Esophagus squamous epithelium (tissue), 5 donors: ENCODE measurements around the gene IFNK. TPM values are rescaled to one million over a fixed set of nuclear protein-coding genes. Genes with fewer than 3 reads are reported as not detected.

ENCODE experiments used
- DNase-seq: peaks from one replicate; lab custom pipeline; 2025; lab: John Stamatoyannopoulos, UW
- H3K27ac ChIP-seq, 4 donors: fragments of 200-600 bp; sonication (generic); one replicate each; pipeline ENCODE4 v1.5.1; 2016 to 2019; ENCODE audit warnings: mild to moderate bottlenecking in 1 of 4
- H3K27me3 ChIP-seq, 4 donors: fragments of 200-600 bp; sonication (generic); 1 replicate in 3 of 4; 2 replicates in 1 of 4; pipeline versions ENCODE4 v1.5.1 to v1.6.0; 2017 to 2021; ENCODE audit warnings: antibody characterized with exemption in 1 of 4
- H3K36me3 ChIP-seq, 3 donors: fragments of 200-600 bp; sonication (generic); one replicate each; pipeline ENCODE4 v1.5.1; 2016 to 2019
- H3K4me1 ChIP-seq, 3 donors: fragments of 200-600 bp; sonication (generic); one replicate each; pipeline ENCODE4 v1.5.1; 2017 to 2019
- H3K4me3 ChIP-seq, 4 donors: fragments of 200-600 bp; sonication (generic); 1 replicate in 3 of 4; 2 replicates in 1 of 4; pipeline ENCODE4 v1.5.1; 2016 to 2019; ENCODE audit warnings: mild to moderate bottlenecking in 2 of 4, moderate library complexity in 1 of 4
- H3K9me3 ChIP-seq, 3 donors: fragments of 200-600 bp; sonication (generic); one replicate each; pipeline ENCODE4 v1.5.1; 2016 to 2019
- POLR2A ChIP-seq, 4 donors: fragments of 450-650 bp; IDR thresholded peaks; one replicate each; pipeline ENCODE4 v1.6.1; 2017; ENCODE audit warnings: antibody characterized with exemption in 4 of 4, mild to moderate bottlenecking in 4 of 4, moderate library complexity in 3 of 4
- WGBS, 2 donors: methylation state at CpG; one replicate each; pipeline ENCODE4 v1.1.5; 2018; 5-methylcytosine and 5-hydroxymethylcytosine counted together
- intact Hi-C: fragments of 100-400 bp; cut with DNase I; formaldehyde crosslinking; loops from one replicate; pipeline ENCODE4 v1.15.0; 2022
- total RNA-seq, 4 donors: library from RNA; depleted of rRNA; stranded (reverse); fragments of >200 nt; gene quantifications; one replicate each; pipeline ENCODE4 v1.1.0, GENCODE V29; 2016
- TF ChIP-seq, protein P1 (sequence below), 6 experiments: fragments of 450-650 bp in 4 of 6; fragments of 200-600 bp in 2 of 6; sonication (generic) in 2 of 6; IDR thresholded peaks; one replicate each; pipeline ENCODE4 v1.5.1; 2016 to 2019; ENCODE audit warnings: antibody characterized with exemption in 6 of 6, mild to moderate bottlenecking in 4 of 6, moderate library complexity in 4 of 6
- donor health status: DM: yes; HTN: yes; CAD: no.

IFNK gene, protein sequence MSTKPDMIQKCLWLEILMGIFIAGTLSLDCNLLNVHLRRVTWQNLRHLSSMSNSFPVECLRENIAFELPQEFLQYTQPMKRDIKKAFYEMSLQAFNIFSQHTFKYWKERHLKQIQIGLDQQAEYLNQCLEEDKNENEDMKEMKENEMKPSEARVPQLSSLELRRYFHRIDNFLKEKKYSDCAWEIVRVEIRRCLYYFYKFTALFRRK
- not detected for total RNA-seq

- Histone ChIP-seq H3K27ac (no peak within 1 kb of the TSS), H3K27me3 (no peaks in the 10 kb centered on the region), H3K4me3 (no peak within 1 kb of the TSS), H3K9me3 (no peaks in the 10 kb centered on the region), H3K4me1 (peaks cover 13 to 43% (median 14%) of the 10 kb centered on the region in 3 donors), H3K36me3 (no peaks in the 10 kb centered on the region)
- WGBS, 2 donors: 53 to 54% methylated on average over 2 of the region's 2 CpGs
- intact Hi-C loops: no loop called here
- TF ChIP-seq POLR2A (IDR thresholded peaks at IDR 0.05): no peak
- TF ChIP-seq, protein P1, sequence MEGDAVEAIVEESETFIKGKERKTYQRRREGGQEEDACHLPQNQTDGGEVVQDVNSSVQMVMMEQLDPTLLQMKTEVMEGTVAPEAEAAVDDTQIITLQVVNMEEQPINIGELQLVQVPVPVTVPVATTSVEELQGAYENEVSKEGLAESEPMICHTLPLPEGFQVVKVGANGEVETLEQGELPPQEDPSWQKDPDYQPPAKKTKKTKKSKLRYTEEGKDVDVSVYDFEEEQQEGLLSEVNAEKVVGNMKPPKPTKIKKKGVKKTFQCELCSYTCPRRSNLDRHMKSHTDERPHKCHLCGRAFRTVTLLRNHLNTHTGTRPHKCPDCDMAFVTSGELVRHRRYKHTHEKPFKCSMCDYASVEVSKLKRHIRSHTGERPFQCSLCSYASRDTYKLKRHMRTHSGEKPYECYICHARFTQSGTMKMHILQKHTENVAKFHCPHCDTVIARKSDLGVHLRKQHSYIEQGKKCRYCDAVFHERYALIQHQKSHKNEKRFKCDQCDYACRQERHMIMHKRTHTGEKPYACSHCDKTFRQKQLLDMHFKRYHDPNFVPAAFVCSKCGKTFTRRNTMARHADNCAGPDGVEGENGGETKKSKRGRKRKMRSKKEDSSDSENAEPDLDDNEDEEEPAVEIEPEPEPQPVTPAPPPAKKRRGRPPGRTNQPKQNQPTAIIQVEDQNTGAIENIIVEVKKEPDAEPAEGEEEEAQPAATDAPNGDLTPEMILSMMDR (IDR thresholded peaks at IDR 0.05): no peak
- DNase-seq: no peak
Measured at GRCh38 chr9:27524236-27524635, at the start of gene IFNK. IFNK (plus strand) TSS chr9:27524290; CDS start chr9:27524337, 47 bp downstream.

DNA sequence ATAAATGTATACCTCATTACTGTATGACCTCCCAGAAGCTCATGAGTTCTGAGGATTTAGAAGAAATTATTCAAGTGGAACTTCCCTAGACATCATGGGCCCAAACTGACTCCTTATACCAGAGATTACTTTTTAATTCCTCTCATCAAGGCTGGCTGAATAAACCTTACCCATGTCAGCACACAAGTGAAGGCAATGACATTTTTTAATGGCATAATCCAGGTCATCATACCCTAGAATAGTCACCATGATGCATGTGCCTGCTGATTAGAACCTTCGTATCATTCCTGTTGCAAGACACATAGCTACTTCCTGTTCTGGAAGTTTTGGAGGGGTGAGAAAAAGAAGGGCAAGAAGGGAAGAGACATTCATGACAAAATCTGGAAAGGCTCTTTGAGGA, 49.8 kb upstream of the IFNK start:
- Histone ChIP-seq H3K27ac (peak overlapping the region in 3 of 4 donors; percentile 18 to 61 (median 38)), H3K27me3 (no peaks in the 10 kb centered on the region), H3K4me1 (peaks cover 4 to 45% (median 8%) of the 10 kb centered on the region in 3 donors), H3K36me3 (no peaks in the 10 kb centered on the region), H3K4me3 (no peak overlapping the region), H3K9me3 (peaks cover 0 to 4% (median 0%) of the 10 kb centered on the region in 3 donors)
- WGBS, 2 donors: 70 to 85% methylated on average over 1 of the region's 1 CpG
- TF ChIP-seq, protein P1 (IDR thresholded peaks at IDR 0.05): no peak
- no peak for DNase-seq
- intact Hi-C loops: no loop called here

- TF ChIP-seq POLR2A (IDR thresholded peaks at IDR 0.05): no peak
- TF ChIP-seq, protein P1 (IDR thresholded peaks at IDR 0.05): no peak
- Histone ChIP-seq H3K4me1 (peaks cover 4 to 45% (median 8%) of the 10 kb centered on the region in 3 donors), H3K9me3 (peaks cover 0 to 4% (median 0%) of the 10 kb centered on the region in 3 donors), H3K27ac (peak overlapping the region in 3 of 4 donors; percentile 18 to 61 (median 38)), H3K36me3 (no peaks in the 10 kb centered on the region), H3K4me3 (no peak overlapping the region), H3K27me3 (no peaks in the 10 kb centered on the region)
- no peak for DNase-seq
- WGBS, 2 donors: 80 to 96% methylated on average over 5 to 7 of the region's 7 CpGs
- intact Hi-C loops: no loop called here
Measured at GRCh38 chr9:27475057-27475595, 49.0 kb upstream of the IFNK start.

- Histone ChIP-seq H3K4me3 (no peak overlapping the region), H3K4me1 (peaks cover 4 to 27% (median 8%) of the 10 kb centered on the region in 3 donors), H3K9me3 (peaks cover 0 to 4% (median 0%) of the 10 kb centered on the region in 3 donors), H3K27me3 (no peaks in the 10 kb centered on the region), H3K27ac (no peak overlapping the region), H3K36me3 (no peaks in the 10 kb centered on the region)
- 89 to 96% methylated on average over 6 of the region's 6 CpGs for WGBS, 2 donors
- intact Hi-C loops: no loop called here
- no peak for DNase-seq
- no peak for TF ChIP-seq POLR2A (IDR thresholded peaks at IDR 0.05)
- TF ChIP-seq, protein P1 (IDR thresholded peaks at IDR 0.05): no peak
Measured at GRCh38 chr9:27476870-27477515, 47.1 kb upstream of the IFNK start.

GRCh38 chr9:27478322-27478721, 45.8 kb upstream of the IFNK start:
- Histone ChIP-seq H3K27me3 (no peaks in the 10 kb centered on the region), H3K27ac (no peak overlapping the region), H3K4me1 (peaks cover 2 to 13% (median 6%) of the 10 kb centered on the region in 3 donors), H3K36me3 (no peaks in the 10 kb centered on the region), H3K4me3 (no peak overlapping the region), H3K9me3 (peaks cover 0 to 4% (median 0%) of the 10 kb centered on the region in 3 donors)
- intact Hi-C loops: no loop called here
- no peak for TF ChIP-seq POLR2A (IDR thresholded peaks at IDR 0.05)
- TF ChIP-seq, protein P1 (IDR thresholded peaks at IDR 0.05): no peak
- 78 to 90% methylated on average over 1 of the region's 1 CpG for WGBS, 2 donors
- no peak for DNase-seq
